ENCODE data around the gene SERPINB5. TPM values are rescaled to one million over a fixed set of nuclear protein-coding genes. Genes with fewer than 3 reads are reported as not detected.
A peak's percentile ranks its signal among the peaks of the same experiment; 100 is the strongest.

The SERPINB5 gene
- total RNA-seq, 1 donor from 2014 or later = not detected

DNA sequence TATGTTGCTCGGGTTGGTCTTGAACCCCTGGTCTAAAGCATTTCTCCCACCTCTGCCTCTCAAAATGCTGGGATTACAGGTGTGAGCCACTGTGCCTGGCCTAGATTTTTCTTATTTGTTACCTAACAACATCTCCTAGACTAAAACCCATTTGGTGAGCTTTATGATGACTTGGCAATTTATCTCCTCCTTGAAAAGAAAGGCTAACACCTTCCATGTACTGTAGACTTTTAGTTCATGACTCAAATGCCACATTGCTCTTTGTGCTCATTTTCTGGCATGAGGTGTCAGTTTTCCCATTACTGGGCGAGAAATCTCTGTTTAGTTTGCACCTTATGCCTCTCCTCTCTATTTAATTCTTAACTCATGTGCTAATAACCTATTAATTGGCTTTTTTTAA lies 12.3 kb upstream of the SERPINB5 start:
- DNase-seq (no peak), ATAC-seq (ENCODE audit: poor library complexity) (no peak)
- intact Hi-C loops (cut with DNase I) = no loop called here

DNA sequence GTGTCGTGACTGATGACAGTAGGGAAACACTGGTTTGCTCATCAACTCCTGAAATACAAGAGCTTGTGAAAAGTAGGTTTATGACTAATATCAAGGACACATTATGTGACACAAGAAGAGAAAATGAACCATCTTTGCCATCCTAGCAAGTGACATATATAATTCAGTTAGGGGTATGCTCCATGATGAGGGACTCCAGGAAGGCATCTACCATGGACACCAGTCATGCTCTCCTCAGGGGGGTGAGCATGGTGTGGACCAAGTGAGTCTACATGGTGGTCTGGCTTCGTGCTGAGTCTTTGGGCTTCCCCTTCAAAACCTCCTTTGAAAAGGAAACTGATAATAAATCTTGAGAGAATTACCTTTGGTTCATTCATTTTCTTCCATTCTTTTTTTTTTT lies 11.7 kb upstream of the SERPINB5 start:
- intact Hi-C loops (cut with DNase I) = no loop called here
- no peak for ATAC-seq (ENCODE audit: poor library complexity)
- DNase-seq = no peak

DNA sequence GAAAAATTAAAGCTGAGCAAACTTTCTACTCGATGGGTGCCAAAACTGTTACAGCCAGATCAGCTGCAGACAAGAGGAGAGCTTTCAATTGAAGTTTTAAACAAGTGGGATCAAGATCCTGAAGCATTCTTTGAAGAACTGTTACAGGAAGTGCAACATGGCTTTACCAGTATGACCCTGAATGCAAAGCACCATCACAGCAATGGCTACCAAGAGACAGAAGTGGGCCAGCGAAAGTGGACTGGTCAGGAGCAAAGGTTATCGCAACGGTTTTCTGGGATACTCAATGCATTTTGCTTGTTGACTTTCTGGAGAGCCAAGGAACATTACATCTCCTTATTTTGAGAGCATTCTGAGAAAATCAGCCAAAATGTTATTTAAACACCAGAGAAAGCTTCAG lies 9.1 kb upstream of the SERPINB5 start:
- no peak for DNase-seq
- intact Hi-C loops (cut with DNase I) = no loop called here
- ATAC-seq (ENCODE audit: poor library complexity) = no peak

DNA sequence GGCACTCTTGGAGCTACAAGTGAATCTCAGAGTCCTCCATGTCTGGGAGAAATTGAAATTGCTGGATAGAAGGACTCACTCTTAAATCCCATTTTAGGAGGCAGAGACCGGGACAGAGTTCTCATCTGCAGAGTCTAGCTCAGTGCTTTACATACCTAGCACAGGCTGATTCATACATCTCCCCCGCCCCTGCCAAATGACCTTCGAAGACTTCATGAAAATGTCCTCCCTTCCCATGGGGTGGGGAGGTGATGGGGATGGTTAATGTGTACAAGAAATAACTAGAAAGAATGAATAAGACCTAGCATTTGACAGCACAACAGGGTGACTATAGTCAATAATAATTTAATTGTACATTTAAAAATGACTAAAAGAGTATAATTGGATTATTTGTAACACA lies 8.2 kb upstream of the SERPINB5 start:
- intact Hi-C loops (cut with DNase I) = no loop called here
- DNase-seq (no peak), ATAC-seq (ENCODE audit: poor library complexity) (no peak)

DNA sequence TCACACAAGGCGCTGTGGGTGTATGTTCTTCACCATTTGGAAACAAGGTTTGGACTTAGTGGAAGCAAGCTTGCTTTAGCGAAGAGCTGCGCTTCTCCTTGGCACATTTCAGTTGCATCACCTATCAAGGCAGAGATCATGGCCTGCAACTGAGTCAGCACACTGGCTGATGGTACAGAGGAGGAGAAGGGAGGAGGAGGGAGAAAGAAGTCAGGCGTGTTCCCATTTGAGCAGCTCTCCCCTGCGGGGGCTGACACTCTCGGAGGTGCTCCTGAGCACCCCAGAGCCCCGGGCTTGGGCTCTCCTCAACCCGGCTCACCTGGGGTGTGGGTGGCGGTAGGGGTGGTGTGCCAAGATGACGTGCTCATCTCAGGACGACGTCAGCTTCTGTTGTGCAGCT lies 6.0 kb upstream of the SERPINB5 start:
- DNase-seq = no peak
- ATAC-seq (ENCODE audit: poor library complexity) = no peak
- intact Hi-C loops (cut with DNase I) = no loop called here

DNA sequence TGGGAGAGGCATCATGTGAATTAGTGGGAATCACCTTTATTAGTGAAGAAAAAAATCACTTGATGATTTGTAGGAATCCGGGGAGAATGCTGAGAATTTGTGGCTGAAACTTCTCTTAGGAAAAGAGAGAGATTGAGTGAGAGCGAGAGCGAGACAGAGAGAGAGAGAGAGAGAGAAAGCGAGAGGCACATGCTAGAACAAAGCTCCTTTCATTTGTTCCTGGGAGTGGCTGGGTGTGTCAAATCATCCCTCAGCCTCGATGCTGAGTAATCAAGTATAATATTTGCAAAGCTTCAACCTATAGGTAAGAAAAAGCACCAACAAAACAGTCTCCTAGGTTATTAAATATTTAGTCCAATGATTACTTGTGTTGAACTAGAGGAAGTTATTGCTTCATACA lies 4.4 kb upstream of the SERPINB5 start:
- intact Hi-C loops (cut with DNase I) = no loop called here
- DNase-seq = no peak
- ATAC-seq (ENCODE audit: poor library complexity) = no peak

DNA sequence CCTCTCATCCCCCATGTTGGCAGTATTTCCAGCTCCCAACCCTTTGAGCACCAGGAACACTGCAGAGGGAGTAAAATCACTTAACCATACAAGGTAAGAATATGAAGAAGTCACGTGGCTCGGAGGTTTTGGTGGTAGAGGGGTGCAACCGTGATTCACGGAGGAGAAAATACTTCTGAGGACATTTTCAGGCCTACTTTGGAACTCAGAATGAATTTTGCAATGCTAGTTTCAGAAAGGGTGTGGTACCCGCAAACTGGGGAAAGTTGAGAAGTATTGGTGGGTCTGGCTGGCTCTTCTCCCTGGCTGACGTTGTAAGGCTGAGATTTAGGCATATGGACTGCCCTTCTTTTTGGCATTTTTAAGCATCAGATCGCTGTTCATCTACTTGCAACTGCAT lies 442 bp downstream of the SERPINB5 start:
- intact Hi-C loops (cut with DNase I) = no loop called here
- DNase-seq (no peak), ATAC-seq (ENCODE audit: poor library complexity) (no peak)

DNA sequence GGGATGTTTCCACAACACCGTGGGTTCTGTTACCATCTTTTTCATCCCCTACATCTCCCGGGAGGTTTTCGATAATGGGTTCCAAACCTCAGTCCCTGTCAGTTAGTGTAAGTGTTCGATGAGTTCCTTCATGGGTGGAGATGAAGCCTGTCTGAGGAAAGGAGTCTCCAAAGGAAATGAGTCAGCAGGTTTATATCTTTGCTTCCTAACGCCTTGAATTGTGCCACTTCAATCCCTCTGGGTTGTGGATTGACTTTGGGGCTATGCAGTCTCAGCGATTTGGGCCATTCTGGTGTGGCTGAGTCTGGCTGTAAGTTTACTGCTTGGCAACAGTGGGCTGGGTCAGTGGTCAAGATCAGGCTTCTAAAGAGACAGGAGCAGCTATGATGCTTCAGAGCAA lies 1.2 kb downstream of the SERPINB5 start:
- ATAC-seq (ENCODE audit: poor library complexity) (no peak), DNase-seq (no peak)
- intact Hi-C loops (cut with DNase I) = no loop called here

DNA sequence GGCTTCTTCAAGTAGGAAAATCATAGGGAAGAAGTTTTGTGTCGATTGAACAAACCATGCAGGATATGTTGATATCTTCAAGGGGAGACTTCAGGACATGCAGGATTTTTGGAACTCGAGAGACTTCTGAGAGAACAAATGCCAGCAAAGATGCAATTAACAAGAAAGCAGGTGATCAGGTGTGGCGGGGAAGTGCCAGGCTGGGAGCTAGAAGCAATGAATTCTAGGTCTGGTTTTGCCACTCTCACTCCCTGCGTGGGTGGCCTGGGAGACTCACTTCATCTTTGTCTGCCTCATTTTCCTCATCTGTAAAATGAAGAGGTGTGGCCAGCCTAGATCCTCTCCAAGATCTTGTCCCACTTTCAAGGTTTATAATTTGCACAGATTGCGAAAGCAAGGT lies 3.1 kb downstream of the SERPINB5 start:
- DNase-seq (no peak), ATAC-seq (ENCODE audit: poor library complexity) (no peak)
- intact Hi-C loops (cut with DNase I) = no loop called here

DNA sequence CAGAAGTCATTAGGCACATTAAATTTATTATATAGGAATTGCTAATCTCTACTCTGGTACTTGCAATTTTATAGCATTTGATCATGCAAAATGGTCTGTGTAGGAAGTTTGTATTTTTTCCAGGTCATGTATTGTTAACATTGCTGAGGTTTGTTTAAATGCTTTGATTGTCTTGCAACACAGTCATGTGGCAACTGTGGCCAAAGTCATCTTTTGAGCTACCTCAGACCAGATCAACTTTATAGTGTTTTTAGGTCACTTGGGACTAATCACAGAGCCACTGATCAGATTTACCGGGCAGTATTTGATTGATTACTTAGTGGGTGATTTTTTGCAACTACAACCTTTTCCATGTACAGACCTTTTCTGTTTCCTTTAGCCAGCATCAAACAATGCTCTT lies 3.7 kb downstream of the SERPINB5 start:
- intact Hi-C loops (cut with DNase I) = no loop called here
- no peak for ATAC-seq (ENCODE audit: poor library complexity)
- no peak for DNase-seq

DNA sequence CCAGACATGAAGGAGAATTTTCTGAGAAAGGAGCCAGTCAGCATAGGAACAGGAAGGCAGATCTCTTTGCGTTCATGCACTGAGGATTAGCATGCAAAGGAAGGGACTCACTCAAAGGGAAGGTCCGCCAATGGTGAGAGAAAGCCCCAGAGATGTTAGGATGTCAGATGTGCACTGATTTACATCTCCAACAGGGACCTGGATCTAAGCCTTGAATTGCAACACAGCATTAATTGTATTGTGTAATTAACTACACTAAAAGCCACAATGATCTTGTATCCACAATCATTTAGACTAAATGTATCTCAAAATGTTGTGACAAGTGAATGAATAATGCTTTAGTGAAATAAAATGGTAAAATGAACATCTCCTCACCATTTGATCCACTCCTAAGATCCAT lies 4.2 kb downstream of the SERPINB5 start:
- no peak for DNase-seq
- ATAC-seq (ENCODE audit: poor library complexity) = no peak
- intact Hi-C loops (cut with DNase I) = no loop called here

DNA sequence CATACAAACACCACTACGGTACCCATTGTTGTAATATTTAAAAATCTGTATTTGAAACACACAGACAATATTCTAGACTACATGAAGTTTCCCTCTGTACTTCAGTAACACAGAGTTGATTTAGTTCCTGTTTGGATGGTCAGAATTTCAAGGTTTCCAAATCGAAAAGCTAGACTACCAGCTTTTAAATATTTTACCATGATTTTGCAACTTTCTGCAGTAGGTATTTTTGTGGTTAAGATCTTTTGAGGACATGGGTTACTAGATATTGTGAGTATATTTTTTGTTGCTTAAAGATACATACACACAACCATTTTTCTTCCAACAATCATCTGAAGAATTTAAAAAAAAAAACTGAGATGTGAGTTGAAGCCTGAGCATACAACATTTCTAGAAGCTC lies 10.9 kb downstream of the SERPINB5 start:
- intact Hi-C loops (cut with DNase I) = no loop called here
- DNase-seq = no peak
- ATAC-seq (ENCODE audit: poor library complexity) = no peak

DNA sequence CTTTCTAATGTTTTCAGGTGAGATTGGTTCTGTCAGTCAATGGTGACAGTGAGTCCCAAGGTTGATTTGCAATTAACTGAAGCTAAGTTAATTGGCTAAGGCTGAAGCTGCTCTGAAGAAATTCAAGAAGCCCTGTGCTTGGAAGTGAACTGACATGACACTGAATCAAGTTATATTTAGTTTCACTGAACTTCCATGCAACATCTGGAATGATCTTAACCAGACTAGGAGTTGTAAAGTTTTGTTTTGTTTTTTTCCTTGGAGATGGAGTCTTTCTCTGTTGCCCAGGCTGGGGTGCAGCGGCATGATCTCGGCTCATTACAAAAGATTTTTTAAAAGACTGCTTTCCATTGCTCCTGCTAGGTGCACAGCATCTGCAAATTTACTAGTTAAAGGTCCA lies 11.4 kb downstream of the SERPINB5 start:
- intact Hi-C loops (cut with DNase I) = no loop called here
- no peak for ATAC-seq (ENCODE audit: poor library complexity)
- DNase-seq = no peak

DNA sequence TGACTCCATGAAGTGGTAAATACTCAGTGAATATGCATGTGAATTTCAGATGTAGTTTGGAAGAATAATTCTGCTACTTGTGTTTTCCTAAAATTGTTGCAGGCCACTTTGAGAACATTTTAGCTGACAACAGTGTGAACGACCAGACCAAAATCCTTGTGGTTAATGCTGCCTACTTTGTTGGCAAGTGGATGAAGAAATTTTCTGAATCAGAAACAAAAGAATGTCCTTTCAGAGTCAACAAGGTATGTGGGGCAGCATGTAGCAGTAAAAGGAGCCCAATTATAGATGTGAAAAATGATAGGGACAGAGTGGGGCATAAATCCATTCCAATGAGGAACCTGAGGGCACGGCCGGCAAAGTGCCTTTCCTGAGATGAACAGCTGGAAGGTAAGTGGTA lies 16.1 kb downstream of the SERPINB5 start:
- no peak for ATAC-seq (ENCODE audit: poor library complexity)
- intact Hi-C loops (cut with DNase I) = no loop called here

DNA sequence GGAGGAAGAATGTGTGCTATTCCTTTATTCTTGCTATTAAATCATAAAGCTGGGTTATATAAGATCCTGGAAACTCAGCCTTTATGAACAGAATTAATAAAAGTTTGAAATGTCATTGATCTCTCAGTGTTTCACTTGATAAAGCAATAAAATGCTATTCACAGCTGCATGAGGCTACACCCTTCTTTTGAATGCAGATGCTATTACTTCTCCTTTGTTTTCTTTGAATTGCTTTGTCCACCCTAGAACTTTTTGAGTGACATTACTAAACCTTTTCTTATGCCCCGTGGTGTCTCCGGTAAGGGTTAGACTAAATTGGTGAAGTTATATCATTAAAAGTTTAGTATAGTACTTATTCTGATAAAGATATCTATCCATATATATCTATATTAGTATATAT lies 18.9 kb downstream of the SERPINB5 start:
- ATAC-seq (ENCODE audit: poor library complexity) = no peak
- intact Hi-C loops (cut with DNase I) = no loop called here

More for the DNA sequence above, 16.1 kb downstream of the SERPINB5 start:
- DNase-seq = no peak

DNA sequence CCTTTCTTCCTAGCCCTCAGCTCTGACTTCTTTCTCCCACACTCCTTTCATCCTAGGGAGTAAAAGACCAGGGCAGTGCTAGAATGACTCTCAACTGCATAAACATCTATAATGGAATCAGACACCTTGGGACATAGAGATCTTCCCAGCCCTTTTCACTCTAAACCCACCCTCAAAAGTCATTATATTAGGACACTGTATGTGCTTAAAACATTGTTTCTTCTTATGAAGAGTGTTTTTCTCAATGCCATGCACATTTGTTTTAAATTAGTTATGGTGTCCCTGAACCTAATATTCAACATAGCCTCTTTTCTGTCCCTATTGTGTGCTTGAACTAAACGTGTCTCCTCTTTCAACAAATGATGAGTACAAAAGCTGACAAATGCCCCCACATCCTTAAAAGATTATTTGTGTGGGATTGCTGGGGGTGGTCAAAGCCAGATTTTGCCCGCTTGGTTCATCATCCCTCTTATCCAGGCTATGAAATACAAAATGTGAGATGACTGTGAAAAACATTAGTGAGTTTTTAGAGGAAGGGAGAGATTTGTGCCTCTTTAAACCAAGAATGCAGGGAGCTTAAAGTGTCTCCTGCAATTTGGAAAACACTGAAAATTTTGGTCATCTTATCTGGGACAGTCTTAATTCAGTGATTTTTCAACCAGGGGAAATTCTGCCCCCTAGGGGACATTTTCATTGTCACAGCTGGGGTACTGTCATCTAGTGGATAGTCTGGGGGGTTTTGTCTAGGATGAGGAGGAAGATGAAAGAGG lies 29.0 kb downstream of the SERPINB5 start:
- DNase-seq (no peak), ATAC-seq (ENCODE audit: poor library complexity) (no peak)
- intact Hi-C loops (cut with DNase I) = no loop called here

More for the DNA sequence above, 18.9 kb downstream of the SERPINB5 start:
- no peak for DNase-seq

DNA sequence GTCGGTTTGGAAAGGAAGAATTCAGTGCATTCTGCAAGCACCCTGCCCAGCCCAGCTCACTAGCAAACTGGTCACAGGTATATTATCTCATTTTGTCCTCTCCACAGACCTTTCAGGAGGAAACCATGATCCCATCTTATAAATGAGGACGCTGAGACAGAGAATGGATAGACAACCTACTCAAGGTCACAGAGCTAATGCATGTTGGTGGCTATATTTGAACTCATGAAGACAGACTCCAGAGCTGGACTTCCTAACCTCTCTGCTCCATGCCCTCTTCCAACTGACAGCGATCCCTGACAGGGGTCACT lies 29.5 kb downstream of the SERPINB5 start:
- intact Hi-C loops (cut with DNase I) = no loop called here
- no peak for DNase-seq
- no peak for ATAC-seq (ENCODE audit: poor library complexity)

DNA sequence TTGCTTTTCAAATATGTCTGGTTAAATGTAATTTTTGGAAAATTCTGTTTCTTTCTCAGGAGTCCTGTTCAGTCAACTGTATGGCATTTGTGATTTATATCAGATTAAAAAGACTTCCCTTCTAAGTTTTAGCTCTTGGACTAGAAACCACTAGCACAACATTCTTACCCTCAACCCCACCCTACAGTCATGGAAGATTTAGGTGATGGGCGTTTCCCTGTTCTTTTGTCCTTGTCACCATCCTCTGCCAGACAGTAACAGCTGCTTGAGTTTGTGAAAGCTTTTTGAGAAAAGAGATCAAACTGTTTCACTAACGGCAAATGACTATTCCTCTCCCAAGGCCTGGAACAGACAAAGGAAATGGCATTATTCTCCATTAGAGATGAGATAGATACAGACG lies 31.8 kb downstream of the SERPINB5 start:
- no peak for DNase-seq
- intact Hi-C loops (cut with DNase I) = no loop called here
- ATAC-seq (ENCODE audit: poor library complexity) = no peak

DNA sequence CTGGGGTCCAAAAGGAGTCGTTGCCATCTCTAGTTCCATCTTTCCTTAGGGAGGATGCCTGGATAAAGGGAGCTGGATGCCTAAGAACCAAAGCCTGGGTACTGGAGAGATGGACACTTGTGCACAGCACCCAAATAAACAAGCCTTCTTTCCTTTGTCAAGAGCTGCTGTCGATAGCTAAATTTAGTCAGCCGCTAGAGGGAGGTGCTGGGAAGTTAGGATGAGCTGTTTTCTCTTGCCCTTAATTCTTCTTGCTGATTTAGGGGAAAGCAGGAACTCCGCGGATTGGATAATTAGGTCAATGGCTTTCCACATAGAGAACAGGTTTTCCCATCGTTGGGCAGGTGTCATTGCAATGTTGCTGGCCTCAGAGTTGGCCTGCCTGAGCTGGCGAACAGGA lies 34.5 kb downstream of the SERPINB5 start:
- peak; percentile 38 for ATAC-seq (ENCODE audit: poor library complexity)
- DNase-seq = no peak
- intact Hi-C loops (cut with DNase I) = loop anchor here (10.0 kb wide), 1 partner anchor 424 kb away; no protein-coding TSS in a partner anchor

DNA sequence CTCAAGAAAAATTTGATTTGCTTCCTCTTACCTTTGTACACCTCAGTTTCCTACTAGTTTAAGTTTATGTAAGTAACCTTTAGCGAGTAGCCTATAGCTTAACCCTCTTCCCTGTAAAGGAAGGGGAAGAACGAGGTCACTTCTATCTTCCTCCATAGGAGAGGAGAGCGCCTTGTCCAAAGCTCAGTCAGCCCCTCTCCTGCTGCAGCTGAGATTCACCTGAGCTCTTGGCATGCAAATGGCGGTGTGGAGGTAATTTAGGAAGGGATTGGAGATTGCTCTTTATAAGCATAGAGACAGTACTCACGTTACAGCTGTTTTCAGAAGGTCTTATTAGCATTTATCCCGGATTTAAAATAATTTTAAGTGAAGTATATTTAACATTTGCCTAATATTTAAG lies 37.6 kb downstream of the SERPINB5 start:
- intact Hi-C loops (cut with DNase I) = loop anchor here (10.0 kb wide), 1 partner anchor 420 kb away; no protein-coding TSS in a partner anchor

More for the DNA sequence above, 37.6 kb downstream of the SERPINB5 start:
- ATAC-seq (ENCODE audit: poor library complexity) (no peak), DNase-seq (no peak)

Measured in Right ventricle myocardium superior (tissue), 1 donor.